Subcutaneous adipose tissue (tissue), 4 donors: ENCODE data around the gene CEP85L. TPM values are rescaled to one million over a fixed set of nuclear protein-coding genes. Genes with fewer than 3 reads are reported as not detected.

Experiments
- CTCF ChIP-seq: fragments of 450-650 bp; IDR thresholded peaks from one replicate; pipeline ENCODE4 v1.5.1; 2016; ENCODE audit warnings: low read depth, mild to moderate bottlenecking, control low read depth, antibody characterized with exemption, moderate library complexity
- total RNA-seq, 4 donors: library from RNA; depleted of rRNA; stranded (reverse); fragments of >200 nt; gene quantifications; one replicate each; pipeline ENCODE4 v1.1.0, GENCODE V29; 2016

CEP85L gene
- total RNA-seq, 4 donors from 2014 or later = 12.2 to 17.6 (median 16.4) TPM

GRCh38 chr6:118659513-118660217 lies 8.3 kb upstream of the CEP85L start:
- TF ChIP-seq CTCF = no peak

GRCh38 chr6:118656847-118657451 lies 5.6 kb upstream of the CEP85L start:
- no peak for TF ChIP-seq CTCF

GRCh38 chr6:118652051-118652615 lies 742 bp upstream of the CEP85L start:
- TF ChIP-seq CTCF = no peak

- TF ChIP-seq CTCF = no peak
Observed at GRCh38 chr6:118650582-118651281, 659 bp downstream of the CEP85L start.

- TF ChIP-seq CTCF = no peak
Observed at GRCh38 chr6:118649918-118650581, 1.3 kb downstream of the CEP85L start.

GRCh38 chr6:118648866-118649554 lies 2.4 kb downstream of the CEP85L start:
- TF ChIP-seq CTCF = no peak
